Keratinocyte (primary cell): ENCODE results near the gene RBMS3. TPM values are rescaled to one million over a fixed set of nuclear protein-coding genes. Genes with fewer than 3 reads are reported as not detected.

Source experiments
- DNase-seq: peaks from one replicate; pipeline ENCODE4 v3.0.0-alpha.2; 2011; ENCODE audit warnings: low read depth, missing footprints, low spot score
- FAIRE-seq: peaks from 2 replicates; lab custom pipeline; 2011; peaks lifted over from hg19 to GRCh38; lab: Jason Lieb, UNC
- H2AFZ ChIP-seq: 2 replicates; pipeline ENCODE4 v1.6.0; 2012; ENCODE audit warnings: low read length, control low read depth, inconsistent platforms; ENCODE audit not compliant: control insufficient read depth
- H3K27ac ChIP-seq: 2 replicates; pipeline ENCODE4 v1.5.1; 2011; ENCODE audit warnings: low read length; ENCODE audit not compliant: control insufficient read depth, insufficient read depth
- H3K27me3 ChIP-seq: 3 replicates; pipeline ENCODE4 v1.6.0; 2011; ENCODE audit warnings: low read length; ENCODE audit not compliant: control insufficient read depth, insufficient read depth; ENCODE audit errors: extremely low read depth
- H3K36me3 ChIP-seq, 2 experiments: 2 replicates in 1 of 2; 3 replicates in 1 of 2; pipeline ENCODE4 v1.5.1; 2011; ENCODE audit warnings: low read length in 2 of 2, mild to moderate bottlenecking in 1 of 2; ENCODE audit not compliant: control insufficient read depth in 2 of 2, insufficient read depth in 2 of 2; ENCODE audit errors: extremely low read depth in 1 of 2
- H3K4me1 ChIP-seq: 3 replicates; pipeline ENCODE4 v1.5.1; 2011; ENCODE audit warnings: low read length; ENCODE audit not compliant: control insufficient read depth, insufficient read depth; ENCODE audit errors: extremely low read depth
- H3K4me2 ChIP-seq: 3 replicates; pipeline ENCODE4 v1.6.0; 2011; ENCODE audit warnings: low read depth, low read length; ENCODE audit not compliant: control insufficient read depth, insufficient read depth; ENCODE audit errors: extremely low read depth
- H3K4me3 ChIP-seq, 3 experiments: fragments of 200-600 bp in 1 of 3; sonication (generic) in 1 of 3; 2 replicates in 2 of 3; 3 replicates in 1 of 3; pipeline ENCODE4 v1.5.1; 2011 to 2016; ENCODE audit warnings: low read length in 3 of 3, mild to moderate bottlenecking in 3 of 3, control low read depth in 2 of 3, inconsistent platforms in 1 of 3, low read depth in 1 of 3, mixed read lengths in 1 of 3, mixed run types in 1 of 3, moderate library complexity in 1 of 3; ENCODE audit not compliant: control insufficient read depth in 2 of 3, insufficient read depth in 2 of 3; ENCODE audit errors: extremely low read depth in 1 of 3
- H3K79me2 ChIP-seq: 2 replicates; pipeline ENCODE4 v1.6.0; 2012; ENCODE audit warnings: low read length; ENCODE audit not compliant: control insufficient read depth, insufficient read depth
- H3K9ac ChIP-seq: 3 replicates; pipeline ENCODE4 v1.6.0; 2011; ENCODE audit warnings: low read length; ENCODE audit not compliant: control insufficient read depth, insufficient read depth; ENCODE audit errors: extremely low read depth
- H3K9me1 ChIP-seq: 3 replicates; pipeline ENCODE4 v1.6.0; 2011; ENCODE audit warnings: low read length; ENCODE audit not compliant: control insufficient read depth, insufficient read depth; ENCODE audit errors: extremely low read depth
- H3K9me3 ChIP-seq: 2 replicates; pipeline ENCODE4 v1.5.1; 2012; ENCODE audit warnings: low read depth, low read length; ENCODE audit not compliant: control insufficient read depth
- H4K20me1 ChIP-seq: 3 replicates; pipeline ENCODE4 v1.6.0; 2011; ENCODE audit warnings: low read length; ENCODE audit not compliant: control insufficient read depth, insufficient read depth; ENCODE audit errors: extremely low read depth
- CTCF ChIP-seq, 3 experiments: IDR thresholded peaks in 1 of 3; conservative IDR thresholded peaks in 1 of 3; optimal IDR thresholded peaks in 1 of 3; 2 replicates in 2 of 3; 3 replicates in 1 of 3; pipeline versions ENCODE3 to v1.5.1; 2011; ENCODE audit warnings: low read length in 3 of 3, mild to moderate bottlenecking in 3 of 3, moderate library complexity in 2 of 3, control low read depth in 1 of 3, inconsistent platforms in 1 of 3; ENCODE audit not compliant: insufficient read depth in 2 of 3; ENCODE audit errors: extremely low read depth in 1 of 3
- EZH2 ChIP-seq: IDR thresholded peaks from one replicate; pipeline ENCODE4 v1.6.1; 2012; ENCODE audit warnings: inconsistent platforms, mild to moderate bottlenecking, low read length, moderate library complexity
- dilution Hi-C: fragments of 300-500 bp; cut with MboI; formaldehyde crosslinking; loops from one replicate; pipeline ENCODE4 v1.7.0; 2020; ENCODE audit warnings: low sequenced_read_pairs; ENCODE audit not compliant: extremely low pct_ligation_motif_present
- polyA plus RNA-seq, 5 experiments: library from polyadenylated mRNA; depleted of rRNA in 3 of 5; stranded (reverse) in 3 of 5; stranded (forward) in 1 of 5; unstranded in 1 of 5; fragments of >200 nt; gene quantifications; 1 replicate in 1 of 5; 2 replicates in 3 of 5; 3 replicates in 1 of 5; pipeline versions ENCODE4 v1.2.1 to v1.2.3, GENCODE V29; 2011 to 2012; ENCODE audit warnings: missing spikeins in 2 of 5, low read depth in 1 of 5, low replicate concordance in 1 of 5

Gene RBMS3
- polyA plus RNA-seq, 1 donor (not counting 4 experiments of a cell fraction or from before 2014, with no cell fraction given): 2.3 TPM

GRCh38 chr3:29898171-29898965 is 617.5 kb downstream of the RBMS3 start:
- Histone ChIP-seq H3K9ac (no peak overlapping the region), H3K79me2 (no peaks in the 10 kb centered on the region), H2AFZ (no peak overlapping the region), H3K9me3 (no peaks in the 10 kb centered on the region), H3K9me1 (no peaks in the 10 kb centered on the region), H3K27ac (no peak overlapping the region), H3K4me2 (no peak overlapping the region), H3K36me3 (no peaks in the 10 kb centered on the region), H4K20me1 (no peaks in the 10 kb centered on the region), H3K4me3 (no peak overlapping the region), H3K27me3 (no peaks in the 10 kb centered on the region), H3K4me1 (no peaks in the 10 kb centered on the region)
- dilution Hi-C loops: no loop called here
- no peak for TF ChIP-seq EZH2
- TF ChIP-seq CTCF (optimal IDR thresholded peaks at IDR 0.05 in 1 of 3, IDR thresholded peaks at IDR 0.05 in 1 of 3, conservative IDR thresholded peaks at IDR 0.05 in 1 of 3; ENCODE audit: extremely low read depth in 1 of 3, insufficient read depth in 2 of 3, low read length in 3 of 3): no peak
- DNase-seq (no peak), FAIRE-seq (no peak)

GRCh38 chr3:29899021-29899420 is 618.1 kb downstream of the RBMS3 start:
- FAIRE-seq (no peak), DNase-seq (no peak)
- no peaks in the 10 kb centered on the region for H4K20me1 ChIP-seq
- no peak overlapping the region for H2AFZ ChIP-seq
- no peaks in the 10 kb centered on the region for H3K4me1 ChIP-seq
- no peak overlapping the region for H3K9ac ChIP-seq
- H3K27ac ChIP-seq: no peak overlapping the region
- H3K9me1 ChIP-seq: no peaks in the 10 kb centered on the region
- H3K4me2 ChIP-seq: no peak overlapping the region
- no peaks in the 10 kb centered on the region for H3K27me3 ChIP-seq
- no peak for TF ChIP-seq CTCF (optimal IDR thresholded peaks at IDR 0.05 in 1 of 3, IDR thresholded peaks at IDR 0.05 in 1 of 3, conservative IDR thresholded peaks at IDR 0.05 in 1 of 3; ENCODE audit: extremely low read depth in 1 of 3, insufficient read depth in 2 of 3, low read length in 3 of 3)
- TF ChIP-seq EZH2: no peak
- H3K9me3 ChIP-seq: no peaks in the 10 kb centered on the region
- H3K36me3 ChIP-seq: no peaks in the 10 kb centered on the region
- H3K4me3 ChIP-seq: no peak overlapping the region
- no peaks in the 10 kb centered on the region for H3K79me2 ChIP-seq
- dilution Hi-C loops: no loop called here
